ENCODE data around the gene SUMF1.

The SUMF1 gene

DNA sequence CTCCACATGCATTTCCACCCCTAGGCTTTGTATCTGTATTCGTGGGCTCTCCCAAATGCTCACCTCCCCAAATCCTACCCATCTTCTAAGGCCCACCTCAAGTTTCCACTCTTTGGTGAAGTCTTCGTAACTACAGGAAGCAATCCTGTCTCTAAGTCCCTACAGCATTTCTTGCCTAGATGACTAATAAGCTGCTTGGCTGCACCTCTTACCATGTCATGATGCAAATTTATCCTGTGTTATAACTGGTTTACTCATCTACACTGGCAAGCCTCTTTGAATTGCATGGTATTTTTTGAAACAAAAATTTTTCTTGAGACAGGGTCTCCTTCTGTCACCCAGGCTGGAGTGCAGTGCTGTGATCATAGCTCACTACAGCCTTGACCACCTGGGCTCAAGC, 90.6 kb downstream of the SUMF1 start:
- no peak for DNase-seq

DNA sequence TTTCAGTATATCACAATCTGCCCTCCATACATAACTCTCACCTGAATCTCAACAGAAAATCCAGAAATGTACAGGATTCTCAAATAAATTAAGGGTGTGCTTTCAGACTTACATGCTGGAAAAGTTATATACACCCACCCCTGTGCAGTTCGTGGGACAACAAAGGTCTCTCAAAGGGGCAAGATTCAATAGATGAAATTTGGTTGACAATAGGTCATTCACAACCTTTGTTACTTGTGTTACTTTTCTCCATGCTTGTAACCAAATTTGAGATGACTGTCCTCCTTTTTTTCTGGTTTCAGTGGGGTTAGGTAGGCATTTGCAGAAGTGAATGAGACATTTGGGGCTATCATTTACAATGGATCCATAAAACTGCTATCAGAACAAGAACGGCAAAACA, 91.2 kb downstream of the SUMF1 start:
- no peak for DNase-seq

DNA sequence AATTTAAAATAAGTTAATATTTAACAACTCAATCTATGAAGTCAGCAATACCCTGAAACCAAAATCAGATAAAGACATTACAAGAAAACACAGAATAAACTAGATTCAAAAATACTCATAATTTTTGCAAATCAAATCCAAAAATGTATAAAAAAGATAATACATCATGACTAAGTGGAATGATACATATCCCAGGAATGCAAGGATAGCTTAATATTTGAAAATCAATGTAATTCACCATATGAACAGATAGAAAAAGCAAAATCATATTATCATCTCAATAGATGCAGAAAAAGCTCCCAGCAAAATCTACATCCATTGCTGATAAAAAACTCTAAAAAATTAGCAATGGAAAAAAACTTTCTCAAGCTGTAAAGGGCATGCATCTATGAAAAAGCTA, 93.4 kb downstream of the SUMF1 start:
- DNase-seq, result no peak

DNA sequence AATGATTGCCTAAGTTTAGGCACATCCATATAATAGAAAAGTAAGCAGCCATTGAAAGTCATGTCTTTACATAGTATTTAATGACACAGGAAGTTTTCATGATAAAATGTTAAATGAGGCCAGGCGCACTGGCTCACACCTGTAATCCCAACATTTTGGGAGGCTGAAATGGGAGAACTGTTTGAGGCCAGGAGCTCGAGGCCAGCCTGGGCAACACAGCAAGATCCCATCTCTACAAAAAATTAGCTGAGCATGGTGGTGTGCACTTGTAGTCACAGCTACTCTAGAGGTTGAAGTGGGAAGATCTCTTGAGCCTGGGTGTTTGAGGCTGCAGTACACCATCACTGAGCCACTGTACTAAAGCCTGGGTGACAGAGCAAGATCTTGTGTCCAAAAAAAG, 104.5 kb downstream of the SUMF1 start:
- DNase-seq, result no peak

DNA sequence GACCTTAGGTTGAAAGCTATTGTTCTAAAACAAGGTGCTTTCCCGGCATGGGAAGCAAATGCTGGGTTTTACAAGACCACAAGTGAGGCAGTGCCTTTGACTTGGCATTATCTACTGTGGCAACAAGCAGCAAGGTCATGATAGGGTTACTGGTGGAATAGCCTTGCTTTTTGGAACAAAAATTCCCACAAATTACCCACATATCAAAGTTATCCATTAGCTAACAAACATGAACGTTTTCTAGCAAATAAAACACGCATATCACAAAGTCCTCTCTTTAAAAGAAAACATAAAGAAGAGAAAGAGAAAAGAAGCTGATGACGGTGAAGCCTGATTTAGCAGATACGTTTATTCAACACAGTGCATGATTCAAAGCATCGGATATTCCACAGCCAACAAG, 106.3 kb downstream of the SUMF1 start:
- no peak for DNase-seq

- DNase-seq, result no peak
Observed at GRCh38 chr3:4359805-4360502, 107.1 kb downstream of the SUMF1 start.

DNA sequence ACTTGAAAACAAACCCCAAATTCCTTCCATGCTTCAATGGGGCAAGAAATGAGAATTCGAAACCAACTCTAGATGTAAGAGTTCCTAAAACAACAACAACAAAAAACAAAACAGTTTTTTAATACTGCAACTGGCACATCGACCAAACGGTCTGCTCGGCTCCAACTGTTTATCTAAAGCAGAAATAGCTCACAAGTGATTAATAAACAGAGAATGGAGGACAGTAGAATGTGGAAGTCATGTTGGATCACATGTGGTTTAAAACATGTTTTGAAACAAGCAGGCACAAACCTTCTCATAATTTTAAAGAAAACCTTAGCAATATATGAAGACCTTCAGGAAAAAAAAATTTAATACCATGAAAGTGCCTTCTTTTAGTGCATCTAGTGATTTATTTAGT, 108.8 kb downstream of the SUMF1 start:
- DNase-seq, result no peak

GRCh38 chr3:4356546-4357410, 110.3 kb downstream of the SUMF1 start:
- no peak for DNase-seq

DNA sequence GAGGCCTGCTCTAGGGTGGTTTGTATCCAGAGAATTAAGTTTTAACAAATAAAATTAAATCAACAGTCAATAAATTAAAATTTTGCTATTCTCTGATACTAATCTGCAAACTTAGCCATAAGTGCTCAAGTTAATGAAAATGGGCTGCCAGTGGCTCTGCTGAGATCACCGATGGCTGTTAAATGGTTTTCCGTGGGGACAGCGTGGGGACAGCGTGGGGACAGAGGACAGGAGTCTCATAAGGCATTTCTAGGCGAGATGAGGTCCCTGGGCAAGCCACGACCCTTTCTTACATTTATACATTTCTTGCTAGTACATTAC, 110.9 kb downstream of the SUMF1 start:
- no peak for DNase-seq

- DNase-seq, result peak in 1 of 5 experiments; percentile 23
Observed at GRCh38 chr3:4355401-4356219, 111.5 kb downstream of the SUMF1 start.

GRCh38 chr3:4351872-4352271, 115.2 kb downstream of the SUMF1 start:
- DNase-seq, result no peak

GRCh38 chr3:4351164-4351855, 115.8 kb downstream of the SUMF1 start:
- DNase-seq, result peak in 3 of 5 experiments; percentile 1 to 55 (median 19)

GRCh38 chr3:4350789-4351163, 116.3 kb downstream of the SUMF1 start:
- DNase-seq, result peak in 4 of 5 experiments; percentile 6 to 82 (median 36)

DNA sequence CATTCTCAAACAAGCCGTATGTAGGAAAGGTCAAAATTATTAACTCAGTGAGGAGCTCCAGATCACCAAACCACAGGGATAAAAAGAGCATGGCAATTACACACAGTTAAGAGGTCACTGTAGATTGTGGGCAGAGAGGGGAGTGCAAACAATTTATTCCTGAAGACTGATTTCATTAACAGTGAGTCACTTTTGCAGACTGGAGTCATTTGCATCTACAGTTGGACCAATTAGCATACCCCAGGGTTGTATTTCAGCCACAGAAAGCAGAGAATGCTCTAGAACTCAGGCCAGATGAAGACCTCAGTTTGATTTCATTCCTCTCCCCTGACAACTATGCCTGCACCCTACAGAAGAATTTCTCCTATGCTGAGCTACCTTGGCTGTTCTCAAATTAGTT, 123.8 kb downstream of the SUMF1 start:
- DNase-seq, result no peak

DNA sequence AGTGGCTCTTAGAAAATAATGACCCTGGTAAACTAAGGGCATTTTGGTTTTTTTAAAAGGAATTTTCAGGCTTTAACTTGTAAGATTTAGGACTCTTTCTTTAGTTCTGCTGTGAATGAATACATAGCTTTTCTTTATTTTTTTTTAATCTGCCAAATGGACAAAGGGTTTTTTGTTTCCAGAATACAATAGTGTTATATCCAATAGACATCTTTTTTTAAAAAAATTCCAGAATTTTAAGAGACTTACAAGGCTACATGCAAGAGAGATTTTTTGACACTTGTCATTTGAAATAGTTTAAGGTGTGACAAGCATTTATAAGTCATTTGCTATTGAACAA, 125.8 kb downstream of the SUMF1 start:
- DNase-seq, result no peak

DNA sequence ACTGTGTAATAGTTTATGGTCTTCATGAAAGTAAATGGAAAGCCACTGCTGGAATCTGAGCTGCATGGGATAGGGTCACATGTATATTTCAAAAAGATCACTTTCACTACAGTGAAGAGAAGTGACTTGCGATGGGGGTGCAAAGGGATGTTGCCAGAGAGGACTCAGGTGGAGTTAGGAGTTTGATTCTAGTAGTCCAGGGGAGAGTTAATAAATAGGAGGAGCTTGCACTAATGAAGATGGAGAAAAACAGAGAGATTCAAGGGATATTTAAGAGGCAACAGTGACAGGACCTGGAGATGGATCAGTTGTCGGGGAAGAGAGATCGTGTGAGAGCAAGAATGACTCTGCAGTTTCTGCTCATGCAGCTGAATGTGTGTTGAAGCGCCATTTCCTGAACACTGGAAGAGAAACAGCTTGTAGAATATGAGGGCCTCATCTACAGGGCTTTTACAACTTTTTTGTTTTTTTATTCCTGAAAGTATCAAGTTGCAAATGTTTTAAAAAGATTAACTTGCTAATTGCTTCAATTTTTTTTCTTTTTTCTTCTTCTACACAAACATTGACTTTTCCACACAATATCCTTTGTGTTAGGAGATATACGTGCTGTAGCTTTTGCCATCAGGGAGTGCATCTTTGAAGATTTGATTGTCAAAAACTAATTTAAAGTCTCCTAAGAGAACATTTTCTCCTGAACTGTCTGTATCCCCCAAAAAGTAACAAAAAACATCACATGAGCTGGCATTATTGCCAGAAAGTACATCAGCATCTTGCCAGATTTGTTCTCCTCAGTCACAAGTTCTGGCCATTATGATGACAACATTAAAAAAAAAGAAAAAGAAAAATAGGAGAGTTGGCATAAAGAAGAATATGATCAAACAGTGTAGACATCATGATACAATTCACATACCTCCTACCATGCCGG, 126.4 kb downstream of the SUMF1 start:
- no peak for DNase-seq

- no peak for DNase-seq
Observed at GRCh38 chr3:4340077-4340410, 127.0 kb downstream of the SUMF1 start.

GRCh38 chr3:4338751-4339150, 128.3 kb downstream of the SUMF1 start:
- no peak for DNase-seq

DNA sequence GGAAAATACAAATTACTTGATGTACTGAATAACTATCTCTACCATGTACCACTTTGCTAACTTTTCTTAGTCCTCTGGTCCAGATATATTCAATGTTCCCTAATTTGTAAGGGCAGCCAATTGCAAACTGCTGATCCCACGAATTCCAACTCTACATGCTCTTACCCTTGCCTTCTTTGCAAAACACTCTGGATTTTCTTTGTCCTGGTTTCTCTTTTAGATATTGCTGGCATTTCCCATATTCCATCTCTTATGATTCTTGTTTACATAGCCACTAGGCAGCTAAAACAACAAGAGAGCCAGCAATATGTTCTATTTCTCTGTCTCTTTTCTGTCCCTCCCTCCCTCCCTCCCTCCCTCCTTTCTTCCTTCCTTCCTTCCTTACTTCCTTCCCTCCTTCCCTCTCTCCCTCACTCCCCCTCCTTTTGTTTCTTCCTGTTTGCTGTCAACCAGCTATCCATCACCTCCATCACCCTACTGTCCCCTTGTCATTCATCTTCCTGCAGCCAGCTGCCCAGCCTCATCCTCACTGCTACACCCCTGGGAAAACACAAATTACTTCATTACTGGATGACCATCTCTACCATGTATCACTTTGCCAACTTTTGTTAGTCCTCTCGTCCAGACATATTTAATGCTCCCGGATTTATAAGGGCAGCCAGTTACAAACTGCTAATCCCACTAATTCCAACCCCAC, 130.1 kb downstream of the SUMF1 start:
- no peak for DNase-seq

DNA sequence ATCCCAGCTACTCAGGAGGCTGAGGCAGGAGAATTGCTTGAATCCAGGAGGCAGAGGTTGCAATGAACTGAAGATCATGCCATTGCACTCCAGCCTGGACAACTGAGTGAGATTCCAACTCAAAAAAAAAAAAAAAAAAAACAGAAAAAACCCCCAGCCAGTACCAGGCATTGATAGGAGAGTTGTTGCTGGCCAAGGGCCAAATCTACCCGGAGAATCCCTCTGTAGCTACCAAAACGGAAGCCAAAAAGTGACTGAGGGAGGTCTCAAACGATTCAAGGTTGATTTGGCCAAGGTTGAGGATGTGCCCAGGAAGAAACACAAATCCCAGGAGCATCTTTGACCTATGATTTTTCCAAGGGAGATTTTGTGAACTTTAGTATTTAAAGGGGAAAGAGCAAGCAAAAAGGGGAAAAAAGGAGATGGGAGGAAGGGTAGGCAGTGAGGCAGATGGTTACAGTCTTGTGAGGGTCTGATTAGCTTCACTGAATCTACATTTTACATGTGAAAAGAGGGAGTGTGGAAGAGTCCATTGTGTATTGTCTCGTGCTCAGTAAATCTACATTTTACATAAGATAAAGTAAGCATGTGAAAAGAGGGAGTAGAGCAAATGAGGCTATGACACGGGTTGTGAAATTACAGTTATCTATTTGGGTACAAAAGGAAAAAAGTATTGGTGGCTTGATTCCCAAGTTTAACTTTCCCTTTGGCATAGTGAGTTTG, 131.1 kb downstream of the SUMF1 start:
- no peak for DNase-seq

DNA sequence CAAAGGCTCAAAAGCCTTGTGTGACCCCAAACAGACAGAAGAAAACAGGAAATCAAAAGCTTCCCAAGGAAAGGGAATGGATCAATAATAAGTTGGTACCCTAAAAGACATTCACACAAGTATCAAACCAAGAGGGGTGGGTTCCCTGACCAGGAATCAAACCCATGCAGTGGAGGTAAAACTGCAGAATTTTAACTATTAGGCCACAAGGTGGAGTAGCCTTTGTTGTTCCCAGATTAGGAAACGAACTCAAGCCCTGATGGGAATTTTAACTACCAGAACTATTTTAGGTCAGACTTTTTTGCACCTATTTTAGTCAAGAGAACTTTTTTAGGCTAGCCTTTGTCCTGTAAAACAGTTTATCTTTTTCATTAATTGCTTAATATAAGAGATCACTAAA, 132.5 kb downstream of the SUMF1 start:
- DNase-seq, result no peak
